Lower lobe of right lung (tissue), 2 donors: Measurements from ENCODE around the gene STAM. TPM values are rescaled to one million over a fixed set of nuclear protein-coding genes. Genes with fewer than 3 reads are reported as not detected.

Experiments used
- ATAC-seq, 2 donors: fragments of 200-7000 bp; cut with Tn5 transposase; one replicate each; pipeline ENCODE4 v1.9.1; 2020 to 2022; ENCODE audit warnings: mild to moderate bottlenecking in 2 of 2, moderate library complexity in 2 of 2
- DNase-seq: peaks from one replicate; pipeline ENCODE4 v3.0.0-alpha.2; 2020
- H3K27ac ChIP-seq: fragments of 200-600 bp; one replicate; pipeline ENCODE4 v1.8.0; 2022
- H3K27me3 ChIP-seq: fragments of 200-600 bp; one replicate; pipeline ENCODE4 v1.8.0; 2022; ENCODE audit warnings: low read depth
- H3K36me3 ChIP-seq: fragments of 200-600 bp; one replicate; pipeline ENCODE4 v1.8.0; 2022; ENCODE audit warnings: mild to moderate bottlenecking
- H3K4me1 ChIP-seq: fragments of 200-600 bp; one replicate; pipeline ENCODE4 v1.8.0; 2022
- H3K4me3 ChIP-seq: fragments of 200-600 bp; one replicate; pipeline ENCODE4 v1.8.0; 2022; ENCODE audit warnings: mild to moderate bottlenecking
- H3K9me3 ChIP-seq: fragments of 200-600 bp; one replicate; pipeline ENCODE4 v1.8.0; 2022
- CTCF ChIP-seq: fragments of 200-600 bp; IDR thresholded peaks from one replicate; pipeline ENCODE4 v1.8.0; 2022; ENCODE audit warnings: antibody characterized with exemption, mild to moderate bottlenecking
- intact Hi-C: fragments of 100-400 bp; cut with DNase I; formaldehyde crosslinking; loops from one replicate; pipeline ENCODE4 v1.11.0; 2022
- total RNA-seq: library from RNA; stranded (reverse); fragmentation: NEBNext Ultra II Directional; extraction: Animal tissue kit (Norgen Biotek cat#: 25700); gene quantifications from one replicate; pipeline ENCODE4 v1.2.1, GENCODE V29; 2021
- donor health status: DM: no; HTN: yes; CAD: no; lungs with severe emphysema.

The STAM gene
- total RNA-seq, 1 donor from 2014 or later, result 30.3 TPM

GRCh38 chr10:17730667-17731066 lies 86.7 kb downstream of the STAM start:
- intact Hi-C loops, result no loop called here
- TF ChIP-seq CTCF, result no peak

GRCh38 chr10:17731331-17732020 lies 87.5 kb downstream of the STAM start:
- Histone ChIP-seq H3K27me3 (no peaks in the 10 kb centered on the region), H3K27ac (no peak overlapping the region), H3K4me1 (peaks cover 4% of the 10 kb centered on the region), H3K4me3 (no peak overlapping the region), H3K36me3 (no peaks in the 10 kb centered on the region), H3K9me3 (no peaks in the 10 kb centered on the region)
- intact Hi-C loops, result no loop called here
- ATAC-seq (no peak), DNase-seq (no peak)
- no peak for TF ChIP-seq CTCF

More at GRCh38 chr10:17730667-17731066, 86.7 kb downstream of the STAM start:
- DNase-seq (no peak), ATAC-seq (no peak)
- no peaks in the 10 kb centered on the region for H3K27me3 ChIP-seq
- no peak overlapping the region for H3K27ac ChIP-seq
- H3K36me3 ChIP-seq, result no peaks in the 10 kb centered on the region
- no peak overlapping the region for H3K4me3 ChIP-seq
- H3K9me3 ChIP-seq, result no peaks in the 10 kb centered on the region
- H3K4me1 ChIP-seq, result peaks cover 4% of the 10 kb centered on the region

GRCh38 chr10:17733620-17734019 lies 89.7 kb downstream of the STAM start:
- peaks cover 4% of the 10 kb centered on the region for H3K4me1 ChIP-seq
- DNase-seq (no peak), ATAC-seq (no peak)
- TF ChIP-seq CTCF, result no peak
- H3K4me3 ChIP-seq, result no peak overlapping the region
- H3K27me3 ChIP-seq, result no peaks in the 10 kb centered on the region
- H3K9me3 ChIP-seq, result no peaks in the 10 kb centered on the region
- intact Hi-C loops, result no loop called here
- no peaks in the 10 kb centered on the region for H3K36me3 ChIP-seq
- no peak overlapping the region for H3K27ac ChIP-seq

GRCh38 chr10:17734432-17735080 lies 90.6 kb downstream of the STAM start:
- no peak for DNase-seq
- H3K4me3 ChIP-seq, result no peak overlapping the region
- no peak overlapping the region for H3K27ac ChIP-seq
- no peaks in the 10 kb centered on the region for H3K27me3 ChIP-seq
- no peak for TF ChIP-seq CTCF
- no peaks in the 10 kb centered on the region for H3K36me3 ChIP-seq
- intact Hi-C loops, result no loop called here
- H3K4me1 ChIP-seq, result peaks cover 4% of the 10 kb centered on the region
- H3K9me3 ChIP-seq, result no peaks in the 10 kb centered on the region
- no peak for ATAC-seq

- Histone ChIP-seq H3K27me3 (no peaks in the 10 kb centered on the region), H3K4me1 (peaks cover 4% of the 10 kb centered on the region), H3K27ac (no peak overlapping the region), H3K9me3 (no peaks in the 10 kb centered on the region), H3K4me3 (no peak overlapping the region), H3K36me3 (no peaks in the 10 kb centered on the region)
- no peak for TF ChIP-seq CTCF
- ATAC-seq, result peak; percentile 36 to 38
- DNase-seq, result no peak
- intact Hi-C loops, result no loop called here
Measured at GRCh38 chr10:17735166-17735941, 91.4 kb downstream of the STAM start.
